ENCODE data around the gene PCID2.
"Not testable (repeated sequence)": the region's sequence is repeated elsewhere in the genome, so short reads cannot be mapped to it uniquely, and the experiment has no call there.

The PCID2 gene

DNA sequence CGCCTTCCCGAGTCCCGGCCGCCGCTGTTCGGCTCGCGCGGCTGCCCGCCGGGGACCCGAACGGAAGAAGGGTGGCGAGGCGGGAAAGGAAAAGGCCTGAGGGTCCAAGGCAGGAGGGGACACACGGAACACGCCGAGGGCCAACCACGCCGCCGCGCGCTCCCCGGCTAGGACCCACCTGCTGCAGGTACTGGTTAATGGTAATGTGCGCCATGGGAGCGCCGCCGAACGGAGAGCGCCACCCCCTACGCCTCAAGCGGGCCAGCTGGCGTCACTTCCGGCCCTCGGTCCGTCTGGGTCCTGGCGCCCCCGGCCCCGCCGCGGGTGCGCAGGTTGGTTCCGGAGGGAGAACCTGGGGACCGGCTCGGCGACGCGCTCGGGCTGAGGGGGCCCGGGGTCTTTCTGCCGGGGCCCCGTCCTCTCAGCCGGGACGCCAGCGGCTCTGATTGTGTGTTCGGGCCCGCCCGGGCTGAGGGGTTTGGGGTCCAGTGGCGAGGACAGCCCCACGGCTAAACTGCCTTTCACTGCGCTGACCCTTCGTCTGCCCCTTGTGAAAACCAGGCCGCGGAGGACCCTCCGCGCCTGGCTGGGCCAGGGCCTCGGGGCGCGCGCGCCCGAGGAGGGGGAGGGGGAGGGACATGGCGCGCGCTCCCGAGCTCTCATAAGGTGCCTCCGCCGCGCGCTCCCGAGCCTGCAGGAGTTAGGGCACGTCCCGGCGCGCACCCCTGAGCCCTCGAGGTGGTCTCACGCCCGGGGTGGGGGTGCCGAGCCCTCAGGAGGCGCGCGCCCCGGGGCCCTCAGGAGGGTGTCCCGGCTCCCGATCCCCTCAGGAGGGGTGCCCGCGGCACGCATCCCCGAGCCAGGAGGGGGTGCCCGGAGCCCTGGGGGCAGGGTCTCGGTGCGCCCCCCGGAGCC, at the start of gene PCID2:
PCID2 (minus strand) TSS at position 249 of the 915 bp plus-strand sequence; CDS start at position 214, 35 bp downstream.
- peak; percentile 91 for DNase-seq (ENCODE audit: low read depth)

DNA sequence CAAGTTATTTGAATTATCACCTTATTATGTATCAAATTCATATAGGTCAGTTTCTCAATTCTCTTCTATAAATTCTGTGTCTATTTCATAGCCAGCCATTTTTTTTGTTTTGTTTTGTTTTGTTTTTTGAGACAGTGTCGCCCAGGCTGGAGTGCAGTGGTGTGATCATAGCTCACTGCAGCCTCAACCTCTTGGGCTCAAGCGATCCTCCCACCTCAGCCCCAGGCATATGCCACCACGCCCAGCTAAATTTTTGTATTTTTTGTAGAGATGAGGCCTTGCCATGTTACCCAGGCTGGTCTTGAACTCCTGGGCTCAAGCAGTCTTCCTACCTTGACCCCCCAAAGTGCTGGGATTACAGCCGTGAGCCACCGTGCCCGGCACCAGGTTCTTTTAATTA, 49.4 kb upstream of the PCID2 start:
- not testable (repeated sequence) for DNase-seq (ENCODE audit: low read depth)

DNA sequence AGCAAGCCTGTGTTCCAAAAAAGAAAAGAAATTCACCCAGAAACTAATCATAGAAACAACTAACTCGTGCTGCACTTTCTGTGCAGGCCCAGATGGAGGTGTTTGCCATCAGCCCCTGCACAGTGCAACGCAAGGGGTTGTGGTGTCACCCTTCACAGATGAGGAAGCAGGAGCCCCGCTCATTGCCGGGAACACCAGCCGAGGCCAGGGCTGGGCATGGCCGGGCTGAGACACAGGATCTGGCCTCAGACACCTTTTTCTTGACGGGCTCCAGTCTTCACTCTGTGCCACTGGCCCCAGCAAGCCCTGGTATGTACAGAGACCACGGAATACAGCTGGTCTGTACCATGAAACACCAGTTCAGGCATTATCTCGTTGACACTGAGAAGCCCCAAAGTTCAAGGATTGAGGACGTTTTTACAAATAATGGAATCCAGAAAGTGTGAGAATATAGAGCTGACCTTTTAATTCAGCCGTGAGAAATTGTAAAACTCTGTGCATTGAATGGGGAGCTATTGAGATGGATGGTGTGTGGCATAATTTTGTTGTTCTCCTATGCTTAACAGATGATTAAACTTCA, 44.1 kb upstream of the PCID2 start:
- DNase-seq (ENCODE audit: low read depth) = no peak

DNA sequence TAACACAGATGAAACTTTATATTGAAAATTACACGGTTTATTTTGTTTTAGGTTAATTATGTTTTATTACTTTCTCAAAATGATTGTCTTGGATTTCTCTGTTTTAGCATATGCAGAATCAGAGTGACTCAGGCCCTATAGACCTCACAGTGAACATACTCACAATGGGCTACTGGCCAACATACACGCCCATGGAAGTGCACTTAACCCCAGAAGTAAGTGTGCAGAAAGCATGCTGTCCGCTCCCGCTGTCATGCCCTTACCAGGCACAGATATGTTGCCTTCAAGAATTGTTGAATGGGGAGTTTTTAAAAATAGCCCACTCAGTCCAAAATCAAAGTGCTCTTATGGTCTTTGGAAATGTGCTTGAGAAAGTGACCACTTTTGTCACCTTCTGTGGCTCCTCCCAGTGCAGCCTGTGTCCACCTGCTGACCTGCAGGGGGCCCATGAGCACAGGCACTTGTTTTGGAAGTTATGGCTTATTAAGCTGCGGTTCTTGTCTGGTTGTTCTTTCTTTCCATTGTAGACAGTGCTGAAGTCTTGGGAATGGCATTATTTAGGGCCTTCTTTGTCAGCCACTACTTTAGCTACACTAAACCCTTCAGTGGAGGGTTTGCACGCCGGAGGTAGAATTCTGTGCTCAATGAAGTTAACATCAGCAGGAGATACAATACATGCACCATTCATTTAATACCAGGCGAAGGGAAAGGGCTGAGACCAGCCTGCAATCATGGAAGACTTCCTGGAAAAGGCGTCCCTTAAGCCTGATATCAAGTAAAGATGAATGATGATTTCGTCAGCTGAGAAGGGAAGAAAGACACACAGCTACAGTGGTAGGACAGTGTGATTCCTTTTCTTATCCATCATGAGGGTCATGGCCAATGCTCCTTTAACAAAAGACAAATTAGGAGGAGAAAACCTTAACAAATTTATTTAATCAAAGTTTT, 37.7 kb upstream of the PCID2 start:
- peak; percentile 18 for DNase-seq (ENCODE audit: low read depth)

DNA sequence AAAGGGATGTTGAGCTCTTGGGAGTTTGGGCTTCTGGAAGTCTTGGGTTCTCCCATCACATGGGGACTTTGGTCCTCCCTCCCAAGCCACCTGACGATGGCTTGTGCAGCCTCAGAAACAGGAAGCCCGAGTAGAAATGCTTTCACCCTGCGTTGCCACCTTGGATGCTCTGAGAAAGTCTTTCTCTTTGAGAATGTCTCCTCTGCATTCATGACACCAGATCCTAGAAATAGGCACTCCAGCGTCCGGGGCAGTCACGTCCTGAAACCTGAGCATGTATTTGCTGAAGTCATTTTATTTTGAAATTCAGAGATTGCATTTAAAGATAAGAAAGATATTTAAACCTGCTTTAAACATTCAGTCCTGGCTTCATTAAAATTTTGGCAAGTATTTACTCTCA, 35.4 kb upstream of the PCID2 start:
- DNase-seq (ENCODE audit: low read depth) = no peak

DNA sequence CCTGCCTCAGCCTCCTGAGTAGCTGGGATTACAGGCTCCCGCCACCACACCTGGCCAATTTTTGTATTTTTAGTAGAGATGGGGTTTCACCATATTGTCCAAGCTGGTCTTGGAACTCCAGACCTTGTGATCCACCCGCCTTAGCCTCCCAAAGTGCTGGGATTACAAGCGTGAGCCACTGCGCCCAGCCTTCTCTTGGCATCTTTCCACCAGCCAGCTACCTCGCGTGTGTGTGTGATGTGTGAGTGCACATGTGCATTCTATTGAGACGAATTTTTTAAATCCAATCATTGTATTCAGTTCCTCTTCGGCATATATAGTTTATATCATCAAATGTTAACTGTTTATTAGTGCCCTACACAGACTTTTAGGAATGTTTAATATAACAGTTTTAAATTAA, 33.2 kb upstream of the PCID2 start:
- DNase-seq (ENCODE audit: low read depth) = not testable (repeated sequence)

DNA sequence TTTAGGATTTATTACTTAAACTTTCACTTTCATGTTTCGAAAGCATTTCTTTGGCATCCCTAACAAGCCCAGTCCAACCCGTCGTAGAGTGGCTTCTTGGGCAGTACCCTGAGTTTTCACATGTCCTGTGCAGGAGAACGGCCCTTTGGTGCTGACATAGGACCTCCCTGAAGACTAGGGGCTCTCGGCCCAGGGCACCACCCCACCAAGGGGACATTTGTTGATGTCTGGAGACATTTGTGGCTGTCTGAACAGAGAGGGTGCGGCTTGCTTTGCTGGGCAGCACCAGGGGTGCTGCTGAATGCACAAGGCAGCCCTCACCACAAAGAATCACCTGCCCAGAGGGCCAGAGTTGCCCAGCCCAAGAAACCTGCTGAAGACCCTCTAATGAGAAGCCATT, 31.5 kb upstream of the PCID2 start:
- DNase-seq (ENCODE audit: low read depth) = no peak

DNA sequence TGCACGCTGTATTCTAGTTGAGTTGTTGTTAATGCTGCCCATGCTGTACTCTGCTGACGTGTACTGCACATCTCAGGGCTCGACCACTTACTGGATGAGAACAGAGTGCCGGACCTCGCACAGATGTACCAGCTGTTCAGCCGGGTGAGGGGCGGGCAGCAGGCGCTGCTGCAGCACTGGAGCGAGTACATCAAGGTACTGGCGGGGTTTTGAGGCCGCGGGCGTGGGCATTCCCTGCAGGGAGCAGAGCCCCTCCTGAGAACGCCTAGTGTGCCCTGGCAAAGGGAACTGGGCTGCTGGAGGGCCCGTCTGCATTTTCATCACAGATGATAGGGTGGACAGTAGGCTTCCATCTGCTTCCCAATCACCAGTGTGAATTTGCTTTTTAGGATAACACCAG, 30.9 kb upstream of the PCID2 start:
- no peak for DNase-seq (ENCODE audit: low read depth)

DNA sequence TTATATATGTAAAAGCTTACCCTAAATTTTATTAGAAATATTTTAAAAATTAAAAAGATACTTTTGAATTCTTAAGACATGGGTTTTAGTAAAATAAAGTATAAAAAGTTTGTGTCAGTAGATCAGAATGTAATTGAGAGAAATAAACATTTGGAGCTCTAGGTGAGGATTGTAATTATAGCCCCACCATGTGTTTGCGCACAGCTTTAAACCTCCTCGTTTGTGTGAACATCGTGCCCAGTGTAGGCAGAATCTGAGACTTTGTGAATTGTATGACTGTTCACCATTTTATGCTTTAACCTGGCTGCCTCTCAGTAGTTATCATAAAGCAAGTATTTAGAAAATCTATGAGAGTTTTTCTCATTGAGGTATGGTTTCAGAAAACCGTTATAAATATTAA, 30.1 kb upstream of the PCID2 start:
- DNase-seq (ENCODE audit: low read depth) = peak; percentile 30

DNA sequence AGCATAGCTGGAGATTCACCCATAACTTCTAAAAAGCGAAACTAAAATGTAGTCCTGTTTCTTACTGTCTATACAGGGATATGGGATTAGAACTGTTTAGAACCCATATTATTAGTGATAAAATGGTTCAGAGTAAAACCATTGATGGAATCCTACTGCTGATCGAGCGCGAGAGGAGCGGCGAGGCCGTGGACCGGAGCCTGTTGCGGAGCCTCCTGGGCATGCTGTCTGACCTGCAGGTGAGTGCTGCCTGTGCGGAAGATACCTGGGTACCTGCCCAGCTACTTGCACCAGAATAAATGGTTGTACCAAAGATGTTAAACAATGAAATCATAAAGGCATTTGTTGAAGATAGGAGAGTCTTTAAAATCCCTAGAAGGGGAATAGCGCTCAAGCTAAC, 24.6 kb upstream of the PCID2 start:
- no peak for DNase-seq (ENCODE audit: low read depth)

DNA sequence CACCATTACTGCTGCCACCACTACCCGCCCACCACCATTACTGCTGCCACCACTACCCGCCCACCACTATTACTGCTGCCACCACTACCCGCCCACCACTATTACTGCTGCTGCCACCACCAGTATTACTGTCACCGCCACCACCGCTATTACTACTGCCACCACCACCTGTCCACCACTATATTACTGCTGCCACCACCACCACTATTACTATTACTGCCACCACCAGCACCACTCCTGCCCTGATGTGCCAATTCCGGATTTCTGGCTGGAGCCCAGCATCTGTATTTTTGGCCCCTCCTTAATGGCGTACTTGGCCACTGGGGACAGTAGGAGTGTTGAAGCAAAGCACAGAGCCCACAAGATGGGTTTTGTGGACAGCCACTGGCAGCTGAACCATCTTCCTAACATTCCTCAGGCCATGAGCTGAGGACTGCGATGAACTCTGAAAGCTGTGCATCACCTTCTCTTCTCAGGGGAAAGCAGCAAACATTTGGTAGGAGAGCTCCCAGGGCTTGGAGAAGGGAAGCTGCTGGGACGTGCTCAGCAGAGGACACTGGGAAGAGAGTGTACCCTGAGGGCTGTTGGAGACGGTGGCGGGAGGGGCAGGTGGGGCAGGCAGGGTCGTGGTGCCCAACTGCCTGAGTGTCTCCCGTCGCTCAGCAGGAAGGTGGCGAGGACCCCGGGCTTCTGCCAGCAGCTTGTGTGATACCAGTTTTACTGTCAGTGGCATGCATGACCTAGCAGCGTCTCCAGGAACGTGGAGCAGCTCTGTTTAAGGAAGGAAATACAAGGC, 23.9 kb upstream of the PCID2 start:
- no peak for DNase-seq (ENCODE audit: low read depth)

DNA sequence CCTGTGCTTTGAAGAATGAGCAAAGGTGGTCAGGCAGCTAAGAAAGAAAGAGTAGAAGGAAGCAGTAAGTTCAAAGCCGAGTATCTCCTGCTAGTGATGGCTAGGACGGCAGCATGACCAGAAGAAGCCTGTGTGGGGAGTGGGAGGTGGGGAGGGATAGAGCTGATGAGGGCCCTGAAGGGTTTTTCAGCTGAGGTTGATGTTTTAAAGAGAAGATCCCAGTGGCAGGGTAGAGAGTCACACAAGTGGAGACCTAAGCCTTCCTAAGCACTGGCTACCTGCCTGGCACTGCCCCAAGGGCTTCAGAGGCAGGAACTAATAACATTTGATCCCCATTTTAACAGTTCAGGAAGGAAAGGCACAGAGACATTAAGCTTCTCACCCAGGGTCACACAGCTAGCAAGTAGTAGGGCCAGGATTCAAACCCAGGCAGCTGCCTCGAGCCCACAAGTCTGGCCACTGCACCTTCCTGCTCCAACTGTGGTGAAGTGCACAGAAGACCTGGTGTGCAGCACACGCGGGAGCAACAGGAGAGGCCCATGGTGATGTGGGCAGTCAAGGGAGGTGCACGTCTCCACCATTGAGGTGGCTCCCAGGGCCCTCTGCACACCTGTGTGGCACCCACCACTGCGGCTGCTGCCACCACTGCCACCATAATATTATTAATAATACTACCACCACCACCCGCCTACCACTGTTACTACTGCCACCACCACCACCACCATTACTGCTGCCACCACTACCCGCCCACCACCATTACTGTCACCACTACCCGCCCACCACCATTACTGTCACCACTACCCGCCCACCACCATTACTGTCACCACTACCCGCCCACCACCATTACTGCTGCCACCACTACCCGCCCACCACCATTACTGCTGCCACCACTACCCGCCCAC, 23.1 kb upstream of the PCID2 start:
- no peak for DNase-seq (ENCODE audit: low read depth)

DNA sequence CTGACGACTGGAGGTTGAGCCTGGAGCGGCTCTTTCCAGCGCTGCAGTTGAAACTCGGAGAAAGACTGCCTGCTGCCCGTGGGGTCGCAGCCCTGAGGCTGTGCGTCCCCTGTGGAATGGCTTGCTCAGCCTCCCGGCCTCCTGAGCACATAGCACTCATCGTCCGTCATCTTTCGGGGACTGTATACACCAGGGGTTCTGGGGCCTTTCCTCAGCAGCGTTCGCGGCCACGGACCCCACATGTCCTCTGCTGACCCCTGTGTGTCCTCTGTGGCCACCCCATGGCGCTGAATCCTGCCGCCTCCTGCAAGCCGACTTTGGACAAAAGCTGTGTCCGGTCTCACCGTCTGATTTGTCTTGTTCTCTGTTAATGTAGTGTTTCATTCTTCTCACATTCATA, 21.3 kb upstream of the PCID2 start:
- no peak for DNase-seq (ENCODE audit: low read depth)

DNA sequence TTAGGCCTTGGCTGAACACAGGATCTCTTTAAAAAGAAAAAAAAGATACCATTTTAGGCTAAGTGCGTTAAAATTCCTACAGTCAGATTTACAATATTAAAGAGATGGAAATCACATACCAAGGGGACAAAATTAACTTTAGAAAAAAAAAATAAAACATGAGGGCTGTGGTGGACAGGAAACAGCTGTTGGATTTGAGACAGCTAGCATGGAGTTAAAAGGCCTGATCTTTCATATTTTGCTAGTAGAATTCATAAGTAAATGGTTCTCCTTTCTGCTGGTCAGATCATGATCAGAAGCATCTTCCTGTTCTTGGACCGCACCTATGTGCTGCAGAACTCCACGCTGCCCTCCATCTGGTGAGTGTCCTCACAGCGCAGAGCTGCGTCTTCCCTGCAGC, 20.7 kb upstream of the PCID2 start:
- no peak for DNase-seq (ENCODE audit: low read depth)

DNA sequence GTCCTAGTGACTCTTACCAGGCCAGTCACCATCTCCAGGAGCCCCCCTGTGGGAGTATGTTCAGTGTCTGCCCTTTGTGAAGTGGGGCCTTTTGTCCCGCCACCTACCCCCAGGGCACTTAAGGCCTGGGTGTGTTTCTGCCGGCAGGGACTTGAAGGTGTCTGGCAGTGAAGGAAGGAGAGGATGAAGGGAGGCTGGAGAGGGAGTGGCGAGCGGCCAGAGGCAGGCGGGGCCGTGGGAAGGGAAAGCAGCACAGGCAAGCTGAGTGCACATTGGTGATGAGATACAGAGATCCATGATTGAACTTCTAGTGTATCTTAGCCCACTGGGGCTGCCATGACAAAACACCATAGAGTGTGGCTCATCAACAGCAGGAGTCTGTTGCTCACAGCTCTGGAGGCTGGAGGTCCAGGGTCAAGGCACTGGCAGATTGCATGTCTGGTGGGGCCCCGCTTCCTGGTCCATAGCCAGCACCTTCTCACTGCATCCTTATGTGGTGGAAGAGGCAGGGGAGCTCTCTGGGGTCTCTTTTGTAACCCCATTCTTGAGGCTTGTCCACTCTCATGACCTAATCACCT, 18.5 kb upstream of the PCID2 start:
- no peak for DNase-seq (ENCODE audit: low read depth)

DNA sequence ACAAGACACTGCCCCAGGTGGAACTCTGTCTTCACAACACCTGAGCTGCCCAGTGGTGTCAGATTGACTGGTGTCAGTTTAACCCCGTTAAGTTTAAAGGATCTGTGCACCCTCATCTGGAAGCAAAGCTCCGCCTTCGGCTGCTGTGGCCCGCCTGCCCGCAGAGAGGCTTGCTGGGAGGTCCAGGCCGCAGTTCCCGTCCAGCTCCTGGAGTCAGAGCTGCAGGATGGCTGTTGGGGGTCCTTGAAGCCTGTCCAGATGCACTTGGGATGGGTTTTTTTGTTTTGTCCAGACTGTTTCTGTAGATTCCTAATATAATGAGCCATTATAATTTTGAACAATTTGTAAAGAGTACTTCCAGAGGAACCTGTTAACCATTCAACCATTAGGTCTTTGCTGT, 17.0 kb upstream of the PCID2 start:
- no peak for DNase-seq (ENCODE audit: low read depth)

DNA sequence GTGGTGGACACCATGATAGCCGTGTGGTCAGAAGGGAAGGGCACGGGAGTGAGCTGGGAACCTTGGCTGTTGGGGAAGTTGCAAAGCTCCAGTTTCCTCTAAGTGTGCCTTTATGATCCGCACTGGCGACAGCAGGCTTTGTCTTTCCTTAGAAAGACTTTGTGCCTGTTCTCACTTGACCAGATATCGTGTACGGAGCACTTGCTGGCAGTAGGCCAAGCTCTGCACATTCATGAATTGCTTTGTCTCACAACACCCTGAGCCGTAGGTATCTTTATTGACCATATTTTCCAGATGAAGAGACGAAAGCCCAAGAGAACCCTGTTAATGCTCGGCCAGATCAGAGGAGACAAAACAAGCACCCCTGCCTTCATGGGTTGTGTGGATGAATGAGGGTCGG, 16.0 kb upstream of the PCID2 start:
- no peak for DNase-seq (ENCODE audit: low read depth)

DNA sequence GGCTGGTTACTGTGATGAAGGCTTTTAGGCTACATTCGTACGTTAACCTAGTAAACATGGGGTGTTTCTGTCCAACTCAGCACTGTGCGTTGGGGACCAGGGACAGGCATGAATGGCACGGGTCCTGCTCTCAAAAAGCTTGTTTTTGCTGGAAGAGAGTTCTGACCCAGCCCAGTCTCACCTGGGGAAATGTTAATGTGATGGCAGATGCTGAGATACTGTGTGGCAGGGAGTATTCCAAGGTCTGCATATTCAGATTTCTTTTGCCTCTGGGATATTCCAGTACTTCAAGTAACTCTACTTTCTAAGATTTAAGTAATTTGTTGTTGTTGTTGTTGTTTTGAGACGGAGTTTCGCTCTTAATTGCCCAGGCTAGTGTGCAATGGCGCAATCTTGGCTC, 14.6 kb upstream of the PCID2 start:
- DNase-seq (ENCODE audit: low read depth) = no peak

DNA sequence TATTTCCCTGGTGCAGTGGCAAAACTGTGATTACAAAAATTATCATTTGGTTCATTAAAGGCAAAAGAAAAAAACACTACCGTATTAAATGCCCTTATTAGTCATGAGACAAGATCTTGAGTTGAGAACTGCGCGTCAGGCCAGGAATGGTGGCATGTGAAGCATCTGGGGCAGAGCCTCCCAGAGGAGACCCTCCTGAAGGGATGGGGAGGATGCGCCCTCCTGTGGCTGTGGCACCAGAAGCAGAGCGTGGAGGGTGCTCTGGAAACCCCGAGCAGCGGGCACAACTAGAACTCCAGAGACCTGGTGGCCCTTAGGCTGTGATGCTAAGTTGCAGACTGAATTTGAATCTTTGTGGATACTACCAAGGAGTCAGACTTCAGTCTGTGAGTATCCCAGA, 12.4 kb upstream of the PCID2 start:
- peak; percentile 24 for DNase-seq (ENCODE audit: low read depth)

DNA sequence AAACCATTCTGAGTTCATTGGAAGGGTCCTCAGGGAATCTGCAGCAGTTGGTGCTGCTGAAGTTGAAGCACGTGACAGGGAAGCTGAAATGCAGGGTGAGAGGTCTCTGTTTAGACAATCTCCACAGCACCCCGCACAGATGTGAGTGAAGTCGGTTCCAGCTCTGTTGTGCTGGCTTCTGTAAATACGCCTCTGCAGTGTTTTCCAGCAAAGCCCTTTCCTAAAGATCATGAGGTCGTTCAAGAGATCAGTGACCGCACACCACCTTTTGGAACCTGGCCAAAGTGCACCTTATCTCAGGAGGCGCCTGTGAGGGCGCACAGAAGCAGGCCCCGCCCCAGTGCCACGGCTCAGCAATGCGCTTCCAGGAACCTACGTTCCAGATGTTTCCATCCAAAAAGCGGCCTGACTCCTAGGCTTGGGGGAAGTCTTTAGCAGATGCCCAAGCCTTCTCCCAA, 11.7 kb upstream of the PCID2 start:
- DNase-seq (ENCODE audit: low read depth) = no peak

Data from ELR (cell line).